ENCODE measurements around the gene THOC7.

Gene THOC7

DNA sequence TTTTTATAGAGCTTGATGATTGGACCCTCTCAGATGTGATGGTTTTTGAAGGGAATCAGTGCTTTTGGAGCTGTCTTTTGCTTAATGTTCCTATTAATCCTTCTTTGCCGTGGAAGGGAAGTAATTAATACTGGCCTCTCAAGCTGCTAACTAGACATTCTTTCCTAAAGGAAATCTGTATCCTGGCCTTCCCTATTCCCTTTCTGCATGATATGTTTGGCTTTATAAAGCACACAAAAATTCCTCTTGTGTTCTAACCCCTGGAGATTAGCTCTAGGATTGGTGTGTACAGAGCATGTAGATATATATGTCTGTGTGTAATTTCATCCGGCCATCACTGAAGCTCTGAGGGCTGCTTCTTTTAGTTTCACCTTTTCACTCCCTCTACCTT lies 7.0 kb upstream of the THOC7 start:
- H3K4me3 ChIP-seq (ENCODE audit: low read depth, low read length): no peak overlapping the region
- DNase-seq (ENCODE audit: low read depth): no peak
- TF ChIP-seq, protein P1, sequence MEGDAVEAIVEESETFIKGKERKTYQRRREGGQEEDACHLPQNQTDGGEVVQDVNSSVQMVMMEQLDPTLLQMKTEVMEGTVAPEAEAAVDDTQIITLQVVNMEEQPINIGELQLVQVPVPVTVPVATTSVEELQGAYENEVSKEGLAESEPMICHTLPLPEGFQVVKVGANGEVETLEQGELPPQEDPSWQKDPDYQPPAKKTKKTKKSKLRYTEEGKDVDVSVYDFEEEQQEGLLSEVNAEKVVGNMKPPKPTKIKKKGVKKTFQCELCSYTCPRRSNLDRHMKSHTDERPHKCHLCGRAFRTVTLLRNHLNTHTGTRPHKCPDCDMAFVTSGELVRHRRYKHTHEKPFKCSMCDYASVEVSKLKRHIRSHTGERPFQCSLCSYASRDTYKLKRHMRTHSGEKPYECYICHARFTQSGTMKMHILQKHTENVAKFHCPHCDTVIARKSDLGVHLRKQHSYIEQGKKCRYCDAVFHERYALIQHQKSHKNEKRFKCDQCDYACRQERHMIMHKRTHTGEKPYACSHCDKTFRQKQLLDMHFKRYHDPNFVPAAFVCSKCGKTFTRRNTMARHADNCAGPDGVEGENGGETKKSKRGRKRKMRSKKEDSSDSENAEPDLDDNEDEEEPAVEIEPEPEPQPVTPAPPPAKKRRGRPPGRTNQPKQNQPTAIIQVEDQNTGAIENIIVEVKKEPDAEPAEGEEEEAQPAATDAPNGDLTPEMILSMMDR (conservative IDR thresholded peaks at IDR 0.05; ENCODE audit: low read depth, low read length): no peak

DNA sequence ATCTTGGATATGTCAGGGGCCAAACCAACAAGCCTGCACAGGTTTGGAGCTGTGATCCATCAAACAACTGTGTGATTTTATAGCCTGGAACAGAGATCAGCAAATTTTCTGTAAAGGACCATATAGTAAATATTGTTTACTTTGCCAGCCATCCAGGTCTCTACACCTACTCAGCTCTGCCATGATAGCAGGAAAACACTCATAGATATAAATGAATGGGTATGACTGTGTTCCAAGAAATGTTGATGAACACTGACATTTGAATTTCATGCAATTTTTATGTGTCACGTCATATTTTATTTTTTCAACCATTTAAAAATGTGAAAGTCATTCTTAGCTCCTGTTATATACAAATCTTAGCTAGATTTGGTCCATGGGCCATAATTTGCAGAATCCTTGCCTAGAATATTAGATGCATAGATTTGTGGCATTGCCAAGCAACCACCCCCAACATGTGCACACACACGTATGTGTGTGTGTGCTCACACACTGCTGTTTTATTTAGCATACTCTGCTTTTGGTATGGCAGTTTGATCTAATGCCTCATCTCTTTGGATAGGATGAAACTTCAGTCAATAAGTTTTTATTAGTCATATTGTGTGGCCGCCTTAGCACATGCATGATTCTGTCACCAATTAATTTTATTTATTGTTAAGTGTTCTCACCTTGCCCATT lies 6.5 kb upstream of the THOC7 start:
- DNase-seq (ENCODE audit: low read depth): no peak
- TF ChIP-seq, protein P1 (conservative IDR thresholded peaks at IDR 0.05; ENCODE audit: low read depth, low read length): no peak
- no peak overlapping the region for H3K4me3 ChIP-seq (ENCODE audit: low read depth, low read length)

DNA sequence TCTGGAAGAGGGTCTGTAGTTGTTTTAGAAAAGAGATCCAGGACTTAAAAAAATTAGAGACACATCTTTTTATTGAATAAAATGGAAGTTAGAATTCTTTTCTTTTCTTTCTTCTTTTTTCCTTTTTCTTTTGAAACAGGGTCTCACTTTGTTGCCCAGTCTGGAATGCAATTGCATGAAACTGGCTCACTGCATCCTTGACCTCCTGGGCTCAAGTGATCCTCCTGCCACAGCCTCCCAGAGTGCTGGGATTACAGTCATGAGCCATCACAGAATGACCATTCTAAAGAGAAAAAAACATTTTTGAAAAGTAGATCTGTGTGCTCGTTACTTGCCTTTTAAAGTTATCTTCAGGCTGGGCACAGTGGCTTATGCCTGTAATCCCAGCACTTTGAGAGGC lies 3.6 kb upstream of the THOC7 start:
- H3K4me3 ChIP-seq (ENCODE audit: low read depth, low read length): no peak overlapping the region
- TF ChIP-seq, protein P1 (conservative IDR thresholded peaks at IDR 0.05; ENCODE audit: low read depth, low read length): no peak
- no peak for DNase-seq (ENCODE audit: low read depth)

GRCh38 chr3:63864965-63865327 lies 1.3 kb upstream of the THOC7 start:
- DNase-seq (ENCODE audit: low read depth): no peak
- peak overlapping the region; percentile 89 for H3K4me3 ChIP-seq (ENCODE audit: low read depth, low read length)
- TF ChIP-seq, protein P1 (conservative IDR thresholded peaks at IDR 0.05; ENCODE audit: low read depth, low read length): no peak

DNA sequence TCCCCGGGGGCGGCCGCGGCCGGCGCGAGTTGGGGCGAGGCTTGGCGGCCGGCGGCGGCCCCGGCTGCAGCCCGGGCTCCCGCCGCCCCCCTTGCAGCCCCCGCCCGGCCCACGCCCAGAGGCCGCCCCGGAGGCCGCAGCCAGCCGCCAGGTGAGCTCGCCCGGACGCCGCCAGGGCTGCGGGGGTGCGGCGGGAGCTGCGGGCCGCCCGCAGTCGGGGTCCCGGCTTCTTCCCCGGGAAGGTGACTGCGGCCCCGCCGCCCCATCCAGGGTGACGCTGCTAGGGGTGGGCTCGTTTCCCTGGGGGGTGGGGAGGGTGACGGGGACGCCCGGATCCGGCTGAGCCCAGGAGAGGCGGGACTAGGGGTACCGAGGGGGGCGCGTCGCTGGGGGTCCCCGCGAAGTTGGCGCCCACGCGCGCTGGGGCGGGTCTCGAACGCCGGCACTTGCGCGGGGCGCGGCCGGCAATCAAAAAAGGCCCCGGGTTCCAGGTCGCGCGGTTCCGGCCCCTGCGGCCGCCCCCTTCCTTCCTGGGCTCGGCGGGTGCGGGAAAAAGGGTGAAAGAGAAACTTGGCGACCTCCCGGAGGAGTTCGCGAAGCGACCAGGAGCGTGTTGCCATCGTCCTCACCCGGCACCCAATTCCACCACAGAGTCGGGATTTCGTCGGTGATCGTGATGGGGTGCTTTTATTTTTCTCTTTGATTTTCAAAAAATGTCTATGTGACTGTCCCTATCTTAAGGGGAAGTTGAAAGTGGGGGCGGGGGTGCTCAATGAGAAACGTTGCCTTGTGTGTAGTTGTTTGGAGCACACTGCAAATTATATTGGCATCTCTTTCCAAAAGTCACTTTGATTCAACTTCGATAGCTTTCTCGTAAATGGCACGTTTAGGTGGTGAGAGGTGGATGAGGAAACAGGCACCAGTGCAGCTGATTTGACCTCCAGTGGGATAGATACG lies 681 bp upstream of the THOC7 start:
- no peak for DNase-seq (ENCODE audit: low read depth)
- TF ChIP-seq, protein P1 (conservative IDR thresholded peaks at IDR 0.05; ENCODE audit: low read depth, low read length): no peak
- peak overlapping the region; percentile 89 for H3K4me3 ChIP-seq (ENCODE audit: low read depth, low read length)

DNA sequence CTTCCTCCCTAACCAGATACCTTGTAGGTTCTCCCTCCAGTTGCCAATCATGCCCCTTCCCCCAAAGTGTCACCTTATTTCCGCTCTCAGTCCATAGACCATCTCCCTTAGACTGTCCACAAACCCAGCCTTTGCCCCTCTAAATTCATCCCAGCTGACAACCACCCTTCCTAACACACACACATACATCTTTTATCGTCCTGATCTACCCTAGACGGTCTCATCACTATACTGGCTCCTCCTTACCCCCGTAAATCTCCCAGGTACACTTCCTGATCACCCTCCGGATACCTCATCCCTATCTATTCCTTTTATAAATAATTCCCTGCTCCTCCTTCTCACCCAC lies 828 bp downstream of the THOC7 start:
- no peak for DNase-seq (ENCODE audit: low read depth)
- TF ChIP-seq, protein P1 (conservative IDR thresholded peaks at IDR 0.05; ENCODE audit: low read depth, low read length): no peak
- peak overlapping the region; percentile 89 for H3K4me3 ChIP-seq (ENCODE audit: low read depth, low read length)
